OCI-LY3 (cell line): Measurements from ENCODE around the gene CNBD2.
"Not testable (repeated sequence)": the region's sequence is repeated elsewhere in the genome, so short reads cannot be mapped to it uniquely, and the experiment has no call there.

Source experiments
- H2AFZ ChIP-seq: fragments of 200-600, 300-600 bp; shearing (Covaris generic); 2 replicates; pipeline ENCODE4 v1.6.0; 2014; ENCODE audit warnings: antibody characterized with exemption, low read depth, low read length
- H3K27ac ChIP-seq: fragments of 200-600, 300-600 bp; sonication (generic); 2 replicates; pipeline ENCODE4 v1.5.1; 2014; ENCODE audit warnings: mild to moderate bottlenecking, low read length, moderate library complexity, mixed read lengths
- H3K27me3 ChIP-seq: fragments of 200-600, 300-600 bp; sonication (generic); 2 replicates; pipeline ENCODE4 v1.6.1; 2014; ENCODE audit warnings: low read depth, low read length, mixed read lengths
- H3K36me3 ChIP-seq: fragments of 200-600, 300-600 bp; sonication (generic); replicated peaks from 2 replicates; pipeline ENCODE3; 2014; ENCODE audit warnings: low read depth, low read length, mixed read lengths
- H3K4me1 ChIP-seq: fragments of 300-600, 200-600 bp; sonication (generic); 2 replicates; pipeline ENCODE4 v1.6.1; 2014; ENCODE audit warnings: low read length, mixed read lengths
- H3K4me2 ChIP-seq: fragments of 200-600, 300-600 bp; sonication (generic); 2 replicates; pipeline ENCODE4 v1.6.1; 2014; ENCODE audit warnings: low read length, mixed read lengths
- H3K4me3 ChIP-seq: fragments of 300-600, 200-600 bp; sonication (generic); 2 replicates; pipeline ENCODE4 v1.5.1; 2014; ENCODE audit warnings: antibody characterized with exemption, mild to moderate bottlenecking, low read length, moderate library complexity
- H3K79me2 ChIP-seq: fragments of 300-600, 200-600 bp; shearing (Covaris generic); 2 replicates; pipeline ENCODE4 v1.6.1; 2014; ENCODE audit warnings: mild to moderate bottlenecking, low read length, mixed read lengths
- H3K9ac ChIP-seq: fragments of 300-600, 200-600 bp; shearing (Covaris generic); 2 replicates; pipeline ENCODE4 v1.6.0; 2014; ENCODE audit warnings: mild to moderate bottlenecking, low read length, moderate library complexity
- H3K9me3 ChIP-seq: fragments of 200-600, 300-600 bp; shearing (Covaris generic); 2 replicates; pipeline ENCODE4 v1.6.1; 2014; ENCODE audit warnings: low read length, mixed read lengths; ENCODE audit not compliant: insufficient read depth
- H4K20me1 ChIP-seq: fragments of 200-600, 300-600 bp; sonication (generic); 2 replicates; pipeline ENCODE4 v1.6.1; 2016; ENCODE audit warnings: low read length, mixed read lengths; ENCODE audit not compliant: insufficient read depth
- CTCF ChIP-seq: fragments of 200-600, 300-600 bp; sonication (generic); IDR thresholded peaks from 2 replicates; pipeline ENCODE4 v1.5.1; 2014; ENCODE audit warnings: antibody characterized with exemption, low read length, low read depth
- EZH2phosphoT487 ChIP-seq: fragments of 200-600 bp; shearing (Covaris generic); IDR thresholded peaks from 2 replicates; pipeline ENCODE4 v1.6.1; 2018; ENCODE audit warnings: antibody characterized with exemption, mixed run types, low read depth

Gene CNBD2

GRCh38 chr20:36070451-36070850 lies 102.1 kb downstream of the CNBD2 start:
- H3K27ac ChIP-seq: no peak overlapping the region
- no peak overlapping the region for H3K4me3 ChIP-seq
- H3K9ac ChIP-seq: no peak overlapping the region

GRCh38 chr20:36071848-36072247 lies 103.5 kb downstream of the CNBD2 start:
- no peaks in the 10 kb centered on the region for H3K36me3 ChIP-seq

More at GRCh38 chr20:36070451-36070850, 102.1 kb downstream of the CNBD2 start:
- H4K20me1 ChIP-seq: no peaks in the 10 kb centered on the region
- H3K4me1 ChIP-seq: no peaks in the 10 kb centered on the region
- TF ChIP-seq EZH2phosphoT487 (no peak), CTCF (no peak)
- H3K79me2 ChIP-seq: no peaks in the 10 kb centered on the region
- peaks cover 20% of the 10 kb centered on the region for H3K27me3 ChIP-seq
- no peak overlapping the region for H3K4me2 ChIP-seq
- H3K36me3 ChIP-seq: no peaks in the 10 kb centered on the region
- no peaks in the 10 kb centered on the region for H3K9me3 ChIP-seq
- H2AFZ ChIP-seq: no peak overlapping the region

GRCh38 chr20:36074983-36075382 lies 106.6 kb downstream of the CNBD2 start:
- H3K27me3 ChIP-seq: peaks cover 21% of the 10 kb centered on the region
- no peaks in the 10 kb centered on the region for H4K20me1 ChIP-seq
- H3K4me1 ChIP-seq: peaks cover 7% of the 10 kb centered on the region; the same call in 1 of the 2 replicates
- no peak overlapping the region for H3K4me2 ChIP-seq
- no peak overlapping the region for H3K27ac ChIP-seq
- no peak overlapping the region for H2AFZ ChIP-seq
- H3K4me3 ChIP-seq: no peak overlapping the region
- no peaks in the 10 kb centered on the region for H3K79me2 ChIP-seq
- TF ChIP-seq CTCF (no peak), EZH2phosphoT487 (no peak)
- no peak overlapping the region for H3K9ac ChIP-seq
- H3K9me3 ChIP-seq: no peaks in the 10 kb centered on the region
- H3K36me3 ChIP-seq: no peaks in the 10 kb centered on the region

More at GRCh38 chr20:36071848-36072247, 103.5 kb downstream of the CNBD2 start:
- no peak overlapping the region for H3K27ac ChIP-seq
- H3K79me2 ChIP-seq: no peaks in the 10 kb centered on the region
- H3K4me2 ChIP-seq: no peak overlapping the region
- no peak overlapping the region for H3K4me3 ChIP-seq
- H4K20me1 ChIP-seq: no peaks in the 10 kb centered on the region
- TF ChIP-seq CTCF (no peak), EZH2phosphoT487 (no peak)
- no peak overlapping the region for H3K9ac ChIP-seq
- H3K9me3 ChIP-seq: no peaks in the 10 kb centered on the region
- H2AFZ ChIP-seq: peak overlapping the region; percentile 22; the same call in 1 of the 2 replicates
- H3K4me1 ChIP-seq: no peaks in the 10 kb centered on the region
- peaks cover 21% of the 10 kb centered on the region for H3K27me3 ChIP-seq

- H3K9me3 ChIP-seq, H3K36me3 ChIP-seq, H3K79me2 ChIP-seq, H3K9ac ChIP-seq, H4K20me1 ChIP-seq, H3K4me1 ChIP-seq, H3K27ac ChIP-seq: not testable (repeated sequence)
- peak overlapping the region; percentile 25; the same call in 1 of the 2 replicates for H3K4me3 ChIP-seq
- peak; percentile 31 for TF ChIP-seq CTCF
- peak overlapping the region; percentile 59; the same call in 1 of the 2 replicates for H2AFZ ChIP-seq
- H3K4me2 ChIP-seq: peak overlapping the region; percentile 52
- H3K27me3 ChIP-seq: peaks cover 18% of the 10 kb centered on the region
These were observed 109.4 kb downstream of the CNBD2 start for GRCh38 chr20:36077762-36078161.
